Islet precursor cell (in vitro differentiated cells): Measurements from ENCODE around the gene DOLK.

Source experiments
- DNase-seq: peaks from one replicate; pipeline ENCODE4 v3.0.0-alpha.2; 2018

DOLK gene

GRCh38 chr9:128929560-128929959 is 17.8 kb downstream of the DOLK start:
- DNase-seq, result no peak

GRCh38 chr9:128928624-128929023 is 18.8 kb downstream of the DOLK start:
- DNase-seq, result no peak

- peak; percentile 83 for DNase-seq
These were observed 19.5 kb downstream of the DOLK start for GRCh38 chr9:128927731-128928411.

GRCh38 chr9:128923493-128923883 is 23.9 kb downstream of the DOLK start:
- no peak for DNase-seq

GRCh38 chr9:128921881-128922763 is 25.3 kb downstream of the DOLK start:
- DNase-seq, result peak; percentile 89

GRCh38 chr9:128920381-128921058 is 26.9 kb downstream of the DOLK start, which contains the start of gene PHYHD1:
Gene PHYHD1, plus strand, starts transcription at chr9:128920982. Its CDS starts 1,342 bp downstream, at chr9:128922324.
- DNase-seq, result no peak

GRCh38 chr9:128919402-128920089 is 27.9 kb downstream of the DOLK start:
- DNase-seq, result no peak

GRCh38 chr9:128918921-128919320 is 28.5 kb downstream of the DOLK start:
- no peak for DNase-seq

- no peak for DNase-seq
These were observed 30.1 kb downstream of the DOLK start for GRCh38 chr9:128917151-128917849.

GRCh38 chr9:128916745-128917144 is 30.7 kb downstream of the DOLK start:
- no peak for DNase-seq

GRCh38 chr9:128916204-128916603 is 31.2 kb downstream of the DOLK start:
- peak; percentile 83 for DNase-seq

GRCh38 chr9:128913995-128914772 is 33.2 kb downstream of the DOLK start:
- DNase-seq, result no peak

GRCh38 chr9:128913048-128913900 is 34.1 kb downstream of the DOLK start:
- no peak for DNase-seq

- DNase-seq, result peak; percentile 83
These were observed 35.0 kb downstream of the DOLK start for GRCh38 chr9:128912270-128912853.

GRCh38 chr9:128911529-128912035 is 35.8 kb downstream of the DOLK start:
- peak; percentile 96 for DNase-seq

GRCh38 chr9:128910906-128911305 is 36.5 kb downstream of the DOLK start:
- no peak for DNase-seq

GRCh38 chr9:128909859-128910258 is 37.5 kb downstream of the DOLK start:
- DNase-seq, result peak; percentile 27

- DNase-seq, result peak; percentile 18
These were observed 39.0 kb downstream of the DOLK start for GRCh38 chr9:128908372-128908771.

- DNase-seq, result peak; percentile 43
These were observed 40.7 kb downstream of the DOLK start for GRCh38 chr9:128906741-128907140.

- DNase-seq, result peak; percentile 24
These were observed 41.4 kb downstream of the DOLK start for GRCh38 chr9:128905964-128906363.
